Right ventricle myocardium superior (tissue), 1 donor: ENCODE measurements around the gene C1orf21. TPM values are rescaled to one million over a fixed set of nuclear protein-coding genes. Genes with fewer than 3 reads are reported as not detected.

ENCODE experiments used
- ATAC-seq: fragments of 200-7000 bp; cut with Tn5 transposase; one replicate; pipeline ENCODE4 v1.9.1; 2020; ENCODE audit warnings: mild to moderate bottlenecking; ENCODE audit not compliant: poor library complexity
- DNase-seq: peaks from one replicate; pipeline ENCODE4 v3.0.0-alpha.2; 2020
- intact Hi-C: fragments of 100-400 bp; cut with DNase I; formaldehyde crosslinking; loops from one replicate; pipeline ENCODE4 v1.11.2; 2022
- total RNA-seq: library from RNA; stranded (reverse); fragmentation: NEBNext Ultra II Directional; extraction: Animal tissue kit (Norgen Biotek cat#: 25700); gene quantifications from one replicate; pipeline ENCODE4 v1.2.1, GENCODE V29; 2021
- donor health status: DM: no; HTN: yes; CAD: no; lungs with severe emphysema.

C1orf21 gene
- total RNA-seq, 1 donor from 2014 or later, result 47.6 TPM

DNA sequence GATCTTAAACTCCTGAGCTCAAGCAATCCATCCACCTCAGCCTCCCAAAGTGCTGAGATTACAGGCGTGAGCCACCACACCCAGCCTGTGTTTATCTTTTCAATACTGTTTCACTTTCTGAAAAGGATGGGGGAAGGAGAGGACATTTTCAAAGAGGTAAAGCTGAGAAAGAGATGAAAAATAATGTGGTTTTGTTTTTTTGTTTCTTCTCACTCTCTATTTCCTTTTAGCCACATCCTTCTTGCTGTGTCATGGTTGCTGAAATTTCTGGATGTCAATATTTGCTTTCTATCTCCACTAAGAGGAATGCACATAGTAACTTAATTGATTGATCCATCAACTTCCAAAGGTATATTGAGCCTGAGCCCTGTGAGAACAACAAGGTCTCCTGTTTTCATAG, 6.4 kb upstream of the C1orf21 start:
- intact Hi-C loops, result loop anchor here (10.0 kb wide), 1 partner anchor 284 kb away; no protein-coding TSS in a partner anchor
- ATAC-seq (no peak), DNase-seq (no peak)

DNA sequence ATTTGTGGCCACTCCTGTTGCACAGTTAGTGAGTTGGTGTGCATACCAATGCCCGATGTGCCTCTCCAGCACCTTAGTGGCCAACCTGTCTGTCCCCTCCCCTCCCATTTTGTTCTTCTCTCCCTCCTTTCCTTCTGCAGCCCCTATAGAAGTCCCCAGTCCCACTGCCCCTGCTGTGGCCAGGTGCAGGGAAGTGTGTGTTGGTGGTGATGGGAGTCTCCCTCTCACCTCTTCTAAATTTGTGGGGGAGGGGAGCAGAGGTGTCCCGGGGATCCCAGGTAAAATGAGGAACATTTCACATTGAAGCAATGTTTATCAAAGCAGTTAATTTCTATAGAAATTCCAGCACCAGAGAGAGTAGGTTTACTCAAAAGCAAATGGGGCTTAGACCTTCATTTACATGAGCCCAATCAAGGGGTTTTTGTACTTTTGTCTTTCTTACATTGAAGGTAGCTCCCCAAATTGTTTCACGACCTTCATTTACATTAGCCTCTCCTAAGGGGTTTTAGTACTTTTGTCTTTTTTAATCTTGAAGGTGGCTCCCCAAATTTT, 3.0 kb upstream of the C1orf21 start:
- DNase-seq, result no peak
- ATAC-seq, result no peak
- intact Hi-C loops, result loop anchor here (10.0 kb wide), 1 partner anchor 281 kb away; no protein-coding TSS in a partner anchor

DNA sequence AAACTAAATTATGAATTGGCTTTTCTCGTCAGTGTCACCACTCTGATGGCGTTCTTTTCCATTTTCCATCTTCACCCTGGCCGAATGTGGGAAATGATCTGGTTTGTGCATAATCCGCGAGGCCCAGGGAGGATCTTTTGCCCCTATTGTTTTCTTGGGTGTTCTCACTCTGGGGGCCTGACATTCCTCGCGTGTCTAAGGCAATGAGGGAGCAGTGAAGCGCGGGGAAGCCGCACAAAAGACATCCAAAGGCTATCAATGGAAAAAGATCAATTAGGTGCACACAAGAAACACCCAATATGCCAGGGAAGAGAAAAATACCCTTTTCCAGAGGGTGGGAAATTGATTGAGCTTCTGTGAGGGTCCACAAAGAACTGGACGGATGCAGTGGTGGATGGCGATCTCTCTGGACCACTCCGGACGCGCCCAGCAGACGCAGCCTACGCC, 941 bp upstream of the C1orf21 start:
- intact Hi-C loops, result loop anchor here (2.0 to 10.0 kb wide), 2 partner anchors 177 to 279 kb away; no protein-coding TSS in a partner anchor
- no peak for DNase-seq
- no peak for ATAC-seq

DNA sequence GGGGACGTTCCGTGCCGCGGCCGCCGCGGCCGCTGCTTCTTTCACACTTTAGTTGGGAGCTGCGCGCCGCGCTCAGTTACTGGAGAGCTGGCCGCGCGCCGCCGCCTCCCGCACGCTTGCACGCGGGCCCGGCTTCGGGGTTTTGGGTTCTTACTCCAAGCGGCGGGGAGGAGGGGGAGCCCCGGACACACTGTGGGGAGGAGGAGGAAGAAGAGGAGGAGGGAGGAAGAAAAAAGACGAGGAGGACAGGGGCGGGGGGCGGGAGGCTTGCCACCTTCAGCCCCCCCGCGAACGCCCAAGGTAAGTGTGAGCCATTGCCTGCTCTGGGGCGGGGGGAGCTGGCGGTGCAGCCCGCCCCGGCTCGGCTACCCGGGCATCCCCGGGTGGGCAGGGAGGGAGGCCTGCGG, 243 bp downstream of the C1orf21 start:
- intact Hi-C loops, result loop anchor here (2.0 to 10.0 kb wide), 2 partner anchors 176 to 278 kb away; no protein-coding TSS in a partner anchor
- DNase-seq (no peak), ATAC-seq (no peak)

DNA sequence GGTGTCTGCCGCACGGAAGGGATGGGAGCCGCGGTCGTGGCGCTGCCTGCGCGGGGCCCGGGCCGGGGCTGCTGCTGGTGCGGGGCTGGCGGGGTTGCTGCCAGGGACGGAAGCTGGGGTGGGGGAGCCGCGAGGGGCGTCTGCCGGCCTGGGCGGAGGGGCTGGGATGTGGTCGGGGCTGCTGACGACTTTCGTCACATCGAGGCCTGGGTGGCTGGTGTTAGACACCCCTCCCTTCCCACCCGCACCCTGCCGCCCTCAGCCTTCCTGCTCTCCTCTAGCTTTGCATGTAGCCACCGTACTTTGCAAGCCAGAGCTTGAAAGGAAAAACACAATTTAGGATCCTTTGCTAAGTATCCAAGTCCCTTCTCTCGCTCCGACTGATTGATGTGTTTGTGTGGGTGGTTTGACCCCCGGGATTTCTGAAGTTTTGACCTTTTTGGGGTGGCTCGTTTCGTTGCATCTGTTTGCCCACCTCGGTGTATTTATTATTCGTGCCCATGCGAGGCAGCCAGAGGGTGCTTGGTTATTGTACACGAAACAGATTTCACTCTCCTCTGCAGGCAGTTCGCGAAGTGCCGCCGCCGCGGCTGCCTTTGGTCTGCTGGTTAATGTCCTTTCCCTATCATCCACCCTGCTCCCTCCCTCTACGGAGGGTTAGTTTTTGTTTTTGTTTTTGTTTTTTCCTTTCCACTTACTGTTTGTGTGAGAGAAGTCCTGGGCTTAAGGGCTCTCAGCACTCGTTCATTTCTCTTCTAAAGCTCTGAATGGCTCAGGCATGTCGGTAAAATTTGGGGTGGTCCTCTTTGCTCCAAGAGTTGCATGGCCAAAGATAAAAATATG, 868 bp downstream of the C1orf21 start:
- DNase-seq (peak; percentile 73), ATAC-seq (peak; percentile 40)
- intact Hi-C loops, result loop anchor here (2.0 to 10.0 kb wide), 2 partner anchors 175 to 277 kb away; no protein-coding TSS in a partner anchor

DNA sequence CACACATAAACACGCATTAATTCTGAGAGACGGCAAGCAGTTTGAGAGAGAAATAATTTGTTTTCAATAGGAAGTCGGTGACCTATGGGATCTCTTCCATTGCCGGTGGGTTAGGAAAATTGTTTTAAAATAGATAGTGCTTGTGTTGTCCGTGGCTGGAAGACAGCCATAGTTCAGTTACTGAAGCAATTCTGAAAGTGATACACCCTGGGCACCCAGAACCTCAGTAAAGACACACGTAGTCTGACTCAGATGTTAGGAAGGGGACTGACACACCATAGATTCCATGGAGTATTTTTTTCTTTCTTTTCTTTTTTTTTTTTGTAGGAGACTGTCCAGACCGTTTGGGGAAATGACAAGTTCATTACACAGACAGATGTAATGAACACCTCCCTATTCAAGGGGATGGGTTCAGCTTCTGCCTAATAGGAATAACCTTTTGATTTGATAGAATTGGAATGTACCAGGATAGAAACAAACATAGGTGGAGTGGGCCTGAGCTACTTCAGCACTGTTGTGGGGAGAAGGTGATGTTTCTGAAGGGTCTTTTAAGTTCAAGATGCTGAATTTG, 1.6 kb downstream of the C1orf21 start:
- peak; percentile 13 for ATAC-seq
- intact Hi-C loops, result loop anchor here (10.0 kb wide), 1 partner anchor 276 kb away; no protein-coding TSS in a partner anchor
- DNase-seq, result no peak

DNA sequence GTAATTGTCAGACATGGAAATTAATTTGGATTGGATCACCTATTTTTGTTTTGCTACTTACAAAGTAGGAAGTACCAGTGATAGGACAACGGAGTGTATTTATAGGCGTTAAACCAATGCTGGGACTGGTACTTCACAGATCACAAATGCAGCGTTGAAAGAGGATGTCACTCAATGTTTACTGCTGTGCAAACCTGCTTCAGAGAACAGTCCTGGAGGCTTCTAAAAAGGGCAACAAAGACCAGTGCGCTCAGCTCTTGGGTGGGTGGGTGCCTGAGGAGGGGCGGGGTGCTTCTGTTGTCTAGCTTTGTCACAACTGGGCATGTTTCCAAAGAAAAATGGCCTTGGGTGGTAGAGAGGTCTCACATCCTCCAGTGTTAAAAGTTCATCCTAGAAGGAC, 2.1 kb downstream of the C1orf21 start:
- DNase-seq (no peak), ATAC-seq (no peak)
- intact Hi-C loops, result loop anchor here (10.0 kb wide), 1 partner anchor 276 kb away; no protein-coding TSS in a partner anchor

DNA sequence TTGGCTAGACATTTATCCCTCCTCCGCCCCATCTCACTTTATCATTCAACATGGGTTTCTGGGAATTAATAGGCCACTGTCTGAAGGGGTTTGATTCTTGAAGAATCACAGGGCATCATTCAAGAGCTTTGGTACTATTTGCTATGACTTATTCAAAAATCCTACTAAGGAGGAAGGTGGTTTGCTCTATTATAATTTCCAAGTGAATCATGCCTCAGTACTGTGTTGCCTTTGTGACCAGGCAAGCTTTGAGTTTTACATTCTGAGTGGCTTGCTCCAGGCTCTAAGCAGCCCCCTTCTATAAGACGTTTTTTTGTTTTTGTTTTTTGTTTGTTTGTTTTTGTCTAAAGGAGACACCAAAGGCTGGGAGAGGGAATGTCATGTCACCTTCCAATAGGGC, 2.6 kb downstream of the C1orf21 start:
- ATAC-seq (no peak), DNase-seq (no peak)
- intact Hi-C loops, result loop anchor here (10.0 kb wide), 1 partner anchor 275 kb away; no protein-coding TSS in a partner anchor

DNA sequence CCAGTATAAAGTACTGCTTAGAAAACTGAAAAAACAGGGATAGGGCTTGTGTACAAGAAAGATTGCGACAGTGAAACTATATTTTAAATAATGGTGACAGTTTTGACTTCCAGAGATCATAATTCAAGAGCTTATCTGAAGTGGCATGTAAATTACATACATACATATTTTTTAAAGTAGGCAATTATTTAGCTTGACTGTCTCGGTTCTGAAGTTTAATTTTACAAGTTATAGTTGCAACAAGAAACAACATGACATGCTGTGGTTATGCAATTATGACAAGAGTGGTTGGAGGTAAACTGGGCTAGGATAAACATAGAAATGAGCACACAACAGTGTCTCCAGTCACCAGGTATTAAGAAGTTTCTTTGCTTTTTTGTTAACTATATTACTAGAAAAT, 4.1 kb downstream of the C1orf21 start:
- ATAC-seq (no peak), DNase-seq (no peak)
- intact Hi-C loops, result no loop called here

DNA sequence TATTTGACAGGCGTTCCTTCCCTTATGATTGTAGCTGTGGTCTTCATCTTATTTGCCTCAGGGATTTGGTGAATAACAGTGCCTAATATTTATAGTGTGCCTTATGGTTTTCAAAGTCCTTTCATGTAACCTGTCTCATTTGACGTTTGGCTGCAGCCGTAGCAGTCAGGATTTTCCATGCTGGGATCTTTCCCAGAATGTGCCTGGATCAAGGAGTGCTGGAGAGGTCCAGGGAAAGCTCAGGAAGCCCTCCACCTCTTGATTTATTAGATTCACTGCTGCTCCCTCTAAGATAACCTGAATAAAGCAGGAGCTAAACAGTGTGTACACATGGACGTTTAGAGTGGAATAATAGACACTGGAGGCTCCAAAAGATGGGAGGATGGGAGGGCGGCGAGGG, 5.2 kb downstream of the C1orf21 start:
- no peak for DNase-seq
- no peak for ATAC-seq
- intact Hi-C loops, result no loop called here

DNA sequence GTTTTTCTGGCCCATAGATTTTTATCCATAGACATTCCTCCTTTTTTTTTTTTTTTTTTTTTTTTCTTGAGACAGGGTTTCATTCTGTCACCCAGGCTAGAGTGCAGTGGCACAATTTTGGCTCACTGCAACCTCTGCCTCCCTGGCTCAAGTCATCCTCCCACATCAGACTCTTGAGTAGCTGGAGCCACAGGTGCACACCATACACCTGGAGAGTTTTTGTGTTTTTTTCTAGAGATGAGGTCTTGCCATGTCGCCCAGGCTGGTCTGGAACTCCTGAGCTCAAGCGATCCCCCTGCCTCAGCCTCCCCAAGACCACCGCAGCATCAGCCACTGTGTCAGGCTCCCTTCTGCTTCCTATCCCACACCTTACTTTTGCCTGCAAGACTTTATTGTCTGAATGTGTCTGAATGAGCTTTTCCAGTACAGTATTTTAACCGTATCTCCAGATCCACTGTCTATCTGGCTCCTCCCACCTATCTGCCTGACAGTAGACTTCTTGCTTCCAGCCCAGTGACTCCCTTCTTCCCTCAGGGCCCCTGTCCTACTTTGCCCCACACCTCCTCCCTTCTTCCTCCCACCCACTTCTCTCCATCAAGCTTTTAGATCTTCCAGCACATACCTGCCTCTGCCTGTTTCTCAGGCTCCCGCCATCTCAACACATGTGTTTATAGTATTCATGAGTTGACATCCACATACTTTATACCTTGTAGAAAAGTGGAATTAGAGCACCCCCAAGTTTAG, 6.1 kb downstream of the C1orf21 start:
- no peak for ATAC-seq
- intact Hi-C loops, result no loop called here
- no peak for DNase-seq

DNA sequence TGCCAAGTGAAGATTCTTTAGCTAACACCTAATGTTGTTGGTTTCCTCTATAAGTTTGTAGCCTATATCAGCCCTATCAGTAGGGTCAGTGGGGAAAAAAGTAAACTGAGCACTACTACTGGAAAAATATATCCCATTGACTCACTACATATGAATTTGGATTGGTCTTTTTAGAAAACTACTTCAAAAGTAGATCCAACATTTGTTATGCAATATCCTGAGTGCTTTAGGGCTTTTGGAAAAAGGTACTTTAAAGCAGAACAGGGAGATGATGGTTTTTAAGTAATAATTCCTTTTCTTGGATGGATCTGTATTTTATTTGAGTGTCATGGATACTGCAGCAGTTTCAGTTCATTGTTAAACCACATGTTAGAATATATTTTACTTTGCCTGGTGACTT, 7.1 kb downstream of the C1orf21 start:
- no peak for ATAC-seq
- intact Hi-C loops, result no loop called here

DNA sequence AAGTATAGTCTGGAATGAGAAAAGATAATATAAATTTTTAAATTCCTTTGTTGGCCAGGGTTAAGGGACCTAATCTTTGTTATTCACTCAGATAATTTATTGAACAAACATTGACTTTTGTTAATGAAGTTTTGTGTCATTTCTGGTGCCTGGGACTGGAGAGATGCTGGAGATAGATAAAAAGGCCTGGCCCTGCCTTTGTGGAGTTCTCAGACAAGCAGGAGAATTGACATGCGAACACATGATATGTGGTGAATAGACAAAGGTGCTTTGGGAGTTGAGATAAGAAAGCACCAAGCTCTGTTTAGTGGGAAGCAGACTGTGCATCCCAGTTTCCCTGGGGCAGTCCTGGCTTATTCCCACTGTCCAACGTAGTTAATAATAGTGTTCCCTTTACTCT, 8.5 kb downstream of the C1orf21 start:
- intact Hi-C loops, result no loop called here
- no peak for ATAC-seq
- DNase-seq, result no peak

More for the DNA sequence above, 7.1 kb downstream of the C1orf21 start:
- no peak for DNase-seq

DNA sequence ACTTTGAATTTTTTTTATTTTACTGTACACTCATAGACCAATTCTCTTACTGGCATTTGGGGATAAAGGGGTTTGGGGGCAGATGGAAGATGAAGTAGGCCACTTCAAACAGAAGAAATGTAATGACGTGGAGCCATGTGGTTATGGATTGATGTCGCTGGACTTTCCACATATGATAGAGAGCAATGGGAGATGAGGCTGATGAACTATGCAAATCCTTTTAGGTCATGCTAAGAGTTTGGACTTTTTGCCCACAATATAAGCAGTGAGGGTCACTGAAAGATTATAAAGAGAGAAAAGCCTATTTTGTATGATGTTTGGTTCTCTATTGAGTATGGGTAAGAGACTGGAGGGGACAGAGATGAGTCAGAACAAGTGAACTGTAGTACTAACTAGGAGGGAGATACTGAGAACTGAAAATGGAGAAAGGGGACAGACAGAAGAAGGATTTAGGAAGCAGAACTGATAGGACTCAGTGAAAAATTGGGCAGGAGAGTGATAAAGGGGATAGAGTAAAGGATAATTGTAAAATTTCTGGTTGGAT, 9.2 kb downstream of the C1orf21 start:
- intact Hi-C loops, result no loop called here
- DNase-seq (no peak), ATAC-seq (no peak)

DNA sequence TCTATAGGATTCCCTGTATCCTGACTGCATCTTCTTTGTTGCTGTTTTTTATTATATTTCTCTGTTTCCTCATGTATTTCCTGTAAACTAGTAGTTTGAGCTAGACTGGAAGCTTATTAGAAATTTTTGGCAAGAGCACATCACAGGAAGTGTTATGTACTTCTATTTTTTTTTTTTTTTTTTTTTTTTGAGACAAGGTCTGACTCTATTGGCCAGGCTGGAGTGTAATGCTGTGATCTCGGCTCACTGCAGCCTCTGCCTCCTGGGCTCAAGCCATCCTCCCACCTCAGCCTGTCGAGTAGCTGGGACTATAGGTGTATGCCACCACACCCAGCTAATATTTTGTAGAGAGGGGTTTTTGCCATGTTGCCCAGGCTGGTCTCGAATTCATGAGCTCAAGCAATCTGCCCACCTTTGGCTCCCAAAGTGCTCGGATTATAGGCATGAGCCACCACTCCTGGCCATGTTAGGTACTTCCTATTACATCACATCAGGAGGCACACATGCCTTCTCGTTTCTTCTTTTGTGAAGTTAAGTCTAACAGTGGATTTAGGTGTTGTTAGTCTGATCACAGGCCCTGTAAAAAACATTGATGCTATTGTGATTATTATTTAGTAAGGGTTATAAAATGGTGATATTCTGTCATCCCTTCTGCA, 12.5 kb downstream of the C1orf21 start:
- intact Hi-C loops, result no loop called here
- DNase-seq, result no peak
- peak; percentile 42 for ATAC-seq

DNA sequence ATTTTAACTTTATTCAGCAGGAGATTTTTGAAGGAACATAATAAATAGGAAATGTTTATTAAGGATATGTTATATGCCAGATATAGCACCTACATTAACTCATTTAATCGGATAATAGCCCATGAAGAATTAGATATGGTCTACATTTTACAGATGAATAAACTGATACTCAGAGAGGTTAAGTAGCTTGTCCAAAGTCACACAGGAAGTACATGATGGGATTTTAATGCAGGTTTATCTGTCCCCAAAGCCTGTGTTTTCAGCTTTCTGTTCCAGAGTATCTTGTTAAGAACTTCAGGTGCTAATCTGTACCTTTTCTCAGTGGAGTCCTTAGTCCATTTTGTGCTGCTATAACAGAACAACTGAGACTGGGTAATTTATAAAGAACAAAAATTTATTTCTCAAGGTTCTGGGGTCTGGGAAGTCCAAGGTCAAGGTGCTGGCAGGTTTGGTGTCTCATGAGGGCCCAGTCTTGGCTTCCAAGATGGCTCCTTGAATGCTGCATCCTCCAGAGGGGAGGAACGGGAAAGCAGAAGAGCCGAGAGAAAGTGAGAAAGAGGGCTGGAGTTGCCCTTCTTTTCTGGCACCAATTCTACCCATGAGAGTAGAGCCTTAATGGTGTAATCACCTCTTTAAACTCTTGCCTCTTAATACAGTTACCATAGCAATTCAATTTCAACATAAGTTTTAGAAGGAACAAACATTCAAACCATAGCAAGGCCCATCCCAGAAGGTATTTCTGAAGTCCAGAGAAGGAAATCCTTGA, 17.3 kb downstream of the C1orf21 start:
- ATAC-seq, result peak; percentile 14
- intact Hi-C loops, result no loop called here

DNA sequence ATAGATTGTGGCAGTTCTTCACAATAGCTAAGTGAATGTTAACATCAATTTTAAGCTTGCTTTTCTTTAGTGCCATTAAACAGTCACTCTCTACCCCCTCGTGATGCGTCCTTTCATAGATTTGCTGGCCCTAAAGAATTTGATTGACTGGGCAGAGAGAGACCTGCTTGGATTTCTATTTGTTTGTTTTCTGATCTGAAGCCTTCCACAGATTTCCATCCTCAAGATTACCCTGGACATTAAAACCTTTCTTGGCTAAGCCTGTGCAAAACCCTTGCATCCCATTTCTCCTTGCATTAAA, 17.8 kb downstream of the C1orf21 start:
- ATAC-seq, result no peak
- intact Hi-C loops, result no loop called here
- no peak for DNase-seq

More for the DNA sequence above, 17.3 kb downstream of the C1orf21 start:
- no peak for DNase-seq
